GM12873 (cell line): Measurements from ENCODE around the gene HGD.

ENCODE experiments used
- CTCF ChIP-seq: IDR thresholded peaks from 2 replicates; pipeline ENCODE4 v1.5.1; 2012; ENCODE audit warnings: low read depth, mild to moderate bottlenecking, moderate library complexity, low read length, control low read depth; ENCODE audit not compliant: insufficient read depth; ENCODE audit errors: missing control alignments

The HGD gene

GRCh38 chr3:120678331-120678947 lies 3.6 kb downstream of the HGD start:
- TF ChIP-seq CTCF: no peak

- TF ChIP-seq CTCF: no peak
These were observed 8.9 kb downstream of the HGD start for GRCh38 chr3:120673116-120673515.

- TF ChIP-seq CTCF: no peak
These were observed 11.5 kb downstream of the HGD start for GRCh38 chr3:120670576-120670975.

GRCh38 chr3:120664926-120665325 lies 17.1 kb downstream of the HGD start:
- TF ChIP-seq CTCF: no peak

GRCh38 chr3:120661945-120662344 lies 20.1 kb downstream of the HGD start:
- TF ChIP-seq CTCF: no peak

GRCh38 chr3:120661106-120661905 lies 20.7 kb downstream of the HGD start:
- TF ChIP-seq CTCF: no peak

GRCh38 chr3:120659834-120660233 lies 22.2 kb downstream of the HGD start:
- no peak for TF ChIP-seq CTCF
